MCF 10A (cell line): Measurements from ENCODE around the gene GDI1. TPM values are rescaled to one million over a fixed set of nuclear protein-coding genes. Genes with fewer than 3 reads are reported as not detected.

ENCODE experiments used
- BruUV-seq: library from RNA; stranded (reverse); fragments of 400-500 nt; replicated peaks from 2 replicates; lab custom pipeline; 2021; lab: Mats Ljungman, UMichigan
- CTCF ChIA-PET: fragments of 300-600 bp; sonication (Branson Sonifier 250); formaldehyde crosslinking; extraction: SDS; loops from one replicate; lab custom pipeline; 2021; ENCODE audit warnings: antibody characterized with exemption, inconsistent platforms; lab: Yijun Ruan, JAX
- POLR2A ChIA-PET: fragments of 300-600, 350-650 bp; sonication (Branson Sonifier 250); formaldehyde crosslinking; extraction: SDS; loops from one replicate; lab custom pipeline; 2020; ENCODE audit warnings: antibody characterized with exemption, inconsistent platforms; lab: Yijun Ruan, JAX
- DNase-seq: peaks from one replicate; pipeline ENCODE4 v3.0.0-alpha.2; 2018; ENCODE audit not compliant: unreplicated experiment
- H3K27ac Mint-ChIP-seq: one replicate; pipeline ENCODE4 v1.8.0; 2022; ENCODE audit warnings: mild to moderate bottlenecking, low read depth, mixed read lengths; ENCODE audit not compliant: unreplicated experiment
- H3K27me3 Mint-ChIP-seq: one replicate; pipeline ENCODE4 v1.8.0; 2022; ENCODE audit warnings: mixed read lengths; ENCODE audit not compliant: insufficient read depth, unreplicated experiment
- H3K36me3 Mint-ChIP-seq: one replicate; pipeline ENCODE4 v1.8.0; 2022; ENCODE audit warnings: mild to moderate bottlenecking, moderate library complexity, mixed read lengths; ENCODE audit not compliant: insufficient read depth, unreplicated experiment
- H3K4me1 Mint-ChIP-seq: one replicate; pipeline ENCODE4 v1.8.0; 2022; ENCODE audit warnings: mixed read lengths; ENCODE audit not compliant: insufficient read depth, unreplicated experiment
- H3K4me3 Mint-ChIP-seq: one replicate; pipeline ENCODE4 v1.8.0; 2022; ENCODE audit warnings: mild to moderate bottlenecking, moderate library complexity, mixed read lengths; ENCODE audit not compliant: unreplicated experiment
- H3K9me3 Mint-ChIP-seq: one replicate; pipeline ENCODE4 v1.8.0; 2022; ENCODE audit warnings: mixed read lengths; ENCODE audit not compliant: unreplicated experiment
- CTCF ChIP-seq: fragments of 200-600 bp; IDR thresholded peaks from one replicate; pipeline ENCODE4 v1.8.0; 2022; ENCODE audit warnings: antibody characterized with exemption, mild to moderate bottlenecking; ENCODE audit not compliant: unreplicated experiment
- intact Hi-C: fragments of 100-400 bp; cut with micrococcal nuclease; formaldehyde crosslinking; loops from 2 replicates; pipeline ENCODE4 v1.14.1; 2022
- total RNA-seq: library from RNA; stranded (reverse); gene quantifications from 2 replicates; pipeline ENCODE4 v1.2.3, GENCODE V29; 2022

Gene GDI1
- total RNA-seq, 1 experiment from 2014 or later, result 89.9 TPM

GRCh38 chrX:154412468-154412867 is 24.5 kb upstream of the GDI1 start:
- Mint-ChIP-seq H3K27ac (peak overlapping the region; percentile 51), H3K4me1 (peaks cover 14% of the 10 kb centered on the region), H3K36me3 (peaks cover 4% of the 10 kb centered on the region), H3K9me3 (no peaks in the 10 kb centered on the region), H3K4me3 (peak overlapping the region; percentile 83), H3K27me3 (peaks cover 25% of the 10 kb centered on the region)
- ChIA-PET POLR2A (interaction anchor here (0.8 to 7.7 kb wide), 12 partner anchors 9 to 814 kb away, joined by 3 to 100 read pairs (median 6); partner anchors contain the start of genes ATP6AP1, FAM3A, FAM50A and FLNA), CTCF (interaction anchor here (0.9 kb wide), 1 partner anchor 13 kb away, joined by 3 read pairs; no protein-coding TSS in a partner anchor)
- TF ChIP-seq CTCF, result no peak
- no TSS peak for BruUV-seq
- intact Hi-C loops, result no loop called here
- no peak for DNase-seq

GRCh38 chrX:154413142-154413541 is 23.8 kb upstream of the GDI1 start:
- Mint-ChIP-seq H3K4me3 (no peak overlapping the region), H3K4me1 (peaks cover 14% of the 10 kb centered on the region), H3K27ac (peak overlapping the region; percentile 51), H3K27me3 (peaks cover 23% of the 10 kb centered on the region), H3K9me3 (no peaks in the 10 kb centered on the region), H3K36me3 (peaks cover 4% of the 10 kb centered on the region)
- intact Hi-C loops, result no loop called here
- ChIA-PET POLR2A (interaction anchor here (1.4 to 7.7 kb wide), 4 partner anchors 15 to 114 kb away, joined by 3 to 100 read pairs (median 5); partner anchors contain the start of genes FAM3A and RPL10), CTCF (interaction anchor here (0.6 kb wide), 1 partner anchor 75 kb away, joined by 3 read pairs; no protein-coding TSS in a partner anchor)
- DNase-seq, result no peak
- TF ChIP-seq CTCF, result no peak
- no TSS peak for BruUV-seq

- BruUV-seq, result no TSS peak
- H3K27me3 Mint-ChIP-seq, result peaks cover 13% of the 10 kb centered on the region
- H3K9me3 Mint-ChIP-seq, result no peaks in the 10 kb centered on the region
- H3K4me1 Mint-ChIP-seq, result peaks cover 5% of the 10 kb centered on the region
- POLR2A ChIA-PET, result interaction anchor here (0.6 kb wide), 1 partner anchor 13 kb away, joined by 3 read pairs; no protein-coding TSS in a partner anchor
- H3K36me3 Mint-ChIP-seq, result peaks cover 12% of the 10 kb centered on the region
- intact Hi-C loops, result no loop called here
- no peak overlapping the region for H3K27ac Mint-ChIP-seq
- TF ChIP-seq CTCF, result no peak
- H3K4me3 Mint-ChIP-seq, result no peak overlapping the region
- CTCF ChIA-PET, result no interaction called here
- no peak for DNase-seq
Measured at GRCh38 chrX:154417157-154417556, 19.8 kb upstream of the GDI1 start.

GRCh38 chrX:154419189-154419588 is 17.8 kb upstream of the GDI1 start:
- TF ChIP-seq CTCF, result no peak
- BruUV-seq, result no TSS peak
- POLR2A ChIA-PET, result no interaction called here

More at GRCh38 chrX:154419189-154419588, 17.8 kb upstream of the GDI1 start:
- intact Hi-C loops, result no loop called here
- no peaks in the 10 kb centered on the region for H3K4me1 Mint-ChIP-seq
- DNase-seq, result no peak
- no peak overlapping the region for H3K4me3 Mint-ChIP-seq
- peaks cover 8% of the 10 kb centered on the region for H3K36me3 Mint-ChIP-seq
- peaks cover 13% of the 10 kb centered on the region for H3K27me3 Mint-ChIP-seq
- CTCF ChIA-PET, result no interaction called here
- H3K9me3 Mint-ChIP-seq, result no peaks in the 10 kb centered on the region
- no peak overlapping the region for H3K27ac Mint-ChIP-seq
